CD4-positive, alpha-beta T cell treated with Interleukin-15 for 4 hours (primary cell): ENCODE results near the gene MGAT4A.

Source experiments
- DNase-seq: peaks from one replicate; pipeline ENCODE4 v3.0.0-alpha.2; 2020; ENCODE audit warnings: low spot score

Gene MGAT4A

DNA sequence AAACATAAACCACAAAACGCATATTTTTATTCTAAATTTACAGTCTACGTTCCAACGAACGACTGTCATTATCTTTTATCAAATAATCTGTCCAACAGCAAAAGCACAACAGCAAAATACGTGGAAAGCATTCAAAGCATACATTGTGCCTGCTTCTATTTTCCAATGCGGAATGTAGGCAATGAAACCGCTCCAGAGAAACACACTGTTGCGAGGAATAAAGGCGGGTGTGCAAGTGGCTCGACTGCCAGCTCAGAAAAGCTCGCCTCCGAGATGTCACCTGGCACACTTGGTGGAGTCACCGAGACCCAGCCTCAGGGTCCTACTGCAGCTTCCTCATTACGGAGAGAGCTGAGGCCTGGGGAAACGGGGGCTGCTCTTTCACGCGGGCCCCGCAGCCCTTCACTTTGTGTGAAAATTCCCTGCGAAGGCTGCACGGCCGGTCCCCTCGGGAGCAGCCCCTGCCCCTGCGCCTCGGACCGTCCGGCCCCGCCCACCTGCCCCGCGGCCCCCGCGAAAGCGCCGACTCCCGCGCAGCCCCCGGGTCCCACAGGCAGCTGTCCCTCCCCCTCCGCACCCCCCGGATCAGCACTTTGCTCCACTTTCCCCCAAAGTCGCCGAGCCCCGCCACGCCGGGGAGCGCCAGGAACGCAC, 752 bp downstream of the MGAT4A start:
- DNase-seq: peak; percentile 63

DNA sequence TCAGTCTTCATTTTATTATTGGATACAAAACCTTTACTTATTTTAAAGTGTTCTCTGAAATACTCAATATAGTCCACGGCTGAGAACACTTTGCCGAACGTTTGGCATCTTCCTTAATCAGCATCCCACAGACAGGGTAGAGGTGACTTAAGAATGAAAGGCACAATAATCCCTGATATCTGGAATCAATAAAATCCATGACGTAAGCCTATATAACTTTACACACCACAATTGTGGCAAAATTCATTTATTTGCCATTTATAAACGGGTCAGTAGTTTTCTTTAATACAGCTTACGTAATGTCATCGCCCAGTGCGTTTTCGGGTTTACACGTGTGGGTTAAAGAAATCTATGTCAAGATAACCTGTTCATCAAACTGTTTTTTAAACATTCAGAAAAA, 1.3 kb downstream of the MGAT4A start:
- no peak for DNase-seq

DNA sequence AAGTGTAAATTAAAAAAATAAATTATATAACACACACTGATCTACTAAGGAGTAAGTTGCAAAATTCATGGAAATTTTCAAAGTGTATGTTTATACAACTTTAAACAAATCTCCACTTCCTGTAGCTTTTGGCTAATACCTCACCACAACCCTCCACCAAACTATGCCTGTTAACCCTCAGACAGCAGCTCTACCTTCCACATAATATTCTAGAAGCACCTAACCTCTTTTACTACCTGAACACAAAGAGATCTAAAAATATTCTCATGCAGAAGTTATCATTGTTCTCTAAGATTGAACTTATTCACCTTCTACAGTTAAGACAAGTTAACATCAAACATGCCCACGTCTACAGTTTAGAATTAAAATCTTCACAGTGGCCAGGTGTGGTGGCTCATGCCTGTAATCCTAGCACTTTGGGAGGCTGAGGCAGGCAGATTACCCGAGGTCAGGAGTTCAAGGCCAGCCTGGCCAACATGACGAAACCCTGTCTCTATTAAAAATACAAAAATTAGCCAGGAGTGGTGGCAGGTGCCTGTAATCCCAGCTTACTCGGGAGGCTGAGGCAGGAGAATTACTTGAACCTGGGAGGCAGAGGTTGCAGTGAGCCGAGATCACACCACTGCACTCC, 2.7 kb downstream of the MGAT4A start:
- peak; percentile 58 for DNase-seq

GRCh38 chr2:98727369-98728087, 3.4 kb downstream of the MGAT4A start:
- no peak for DNase-seq

- DNase-seq: no peak
Measured at GRCh38 chr2:98726735-98727368, 4.1 kb downstream of the MGAT4A start.

DNA sequence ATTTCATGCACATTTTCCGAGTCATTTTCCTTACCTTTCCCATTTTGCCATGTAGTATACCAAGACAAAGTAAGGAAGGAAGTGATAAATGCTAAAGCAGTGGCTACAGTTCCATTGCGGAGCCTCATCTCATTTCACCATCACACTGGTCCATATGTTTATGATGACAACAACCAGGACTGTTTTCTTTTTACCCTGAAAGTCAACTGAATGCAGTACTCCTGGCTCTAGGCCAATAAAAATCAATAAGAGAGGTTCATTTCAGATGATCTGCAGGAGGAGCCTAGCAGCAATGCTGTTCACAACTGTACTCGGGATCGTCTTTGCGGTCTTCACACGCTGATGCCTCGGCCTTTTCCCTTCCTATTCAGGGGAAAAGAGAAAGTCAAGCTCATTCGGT, 4.7 kb downstream of the MGAT4A start:
- DNase-seq: no peak

DNA sequence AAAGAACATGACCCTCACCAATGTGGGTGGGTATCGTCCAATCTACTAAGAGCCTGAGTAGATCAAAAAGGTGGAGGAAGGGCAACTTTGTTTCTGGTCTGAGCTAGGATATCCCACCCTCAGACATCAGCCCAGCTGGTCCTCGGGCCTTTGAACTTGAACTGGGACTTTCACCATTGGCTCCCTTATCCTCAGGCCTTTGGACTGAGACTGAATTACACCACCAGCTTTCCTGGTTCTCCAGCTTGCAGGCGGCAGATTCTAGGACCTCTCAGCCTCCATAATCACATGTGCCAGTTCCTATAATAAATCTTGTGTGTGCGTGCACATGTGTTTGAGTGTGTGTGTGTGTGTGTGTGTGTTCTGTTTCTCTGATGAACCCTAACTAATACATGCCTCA, 10.6 kb downstream of the MGAT4A start:
- DNase-seq: no peak

GRCh38 chr2:98717621-98718020, 13.3 kb downstream of the MGAT4A start:
- no peak for DNase-seq

GRCh38 chr2:98716786-98717185, 14.1 kb downstream of the MGAT4A start:
- DNase-seq: no peak

- peak; percentile 28 for DNase-seq
Measured at GRCh38 chr2:98715812-98716451, 15.0 kb downstream of the MGAT4A start.

- DNase-seq: no peak
Measured at GRCh38 chr2:98713332-98714015, 17.5 kb downstream of the MGAT4A start.

DNA sequence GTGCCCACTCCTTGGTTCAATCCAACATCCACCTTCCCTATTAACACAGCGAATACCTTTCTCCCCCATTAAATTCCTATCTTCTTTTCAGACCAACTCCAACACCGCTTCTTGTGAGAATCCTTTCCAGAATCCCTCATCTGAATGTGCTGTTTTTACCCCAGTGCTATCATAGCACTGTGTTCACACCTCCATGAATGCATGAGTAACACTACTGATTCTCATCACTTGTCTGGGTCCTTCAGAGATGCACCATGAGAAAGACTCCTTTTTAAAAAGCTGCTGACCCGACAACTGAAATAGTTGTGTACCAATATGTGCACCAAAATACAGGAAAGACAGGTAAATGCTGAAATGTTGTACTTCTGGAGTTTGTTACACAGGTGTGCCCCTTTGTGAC, 18.8 kb downstream of the MGAT4A start:
- DNase-seq: no peak

GRCh38 chr2:98711506-98711905, 19.4 kb downstream of the MGAT4A start:
- no peak for DNase-seq

DNA sequence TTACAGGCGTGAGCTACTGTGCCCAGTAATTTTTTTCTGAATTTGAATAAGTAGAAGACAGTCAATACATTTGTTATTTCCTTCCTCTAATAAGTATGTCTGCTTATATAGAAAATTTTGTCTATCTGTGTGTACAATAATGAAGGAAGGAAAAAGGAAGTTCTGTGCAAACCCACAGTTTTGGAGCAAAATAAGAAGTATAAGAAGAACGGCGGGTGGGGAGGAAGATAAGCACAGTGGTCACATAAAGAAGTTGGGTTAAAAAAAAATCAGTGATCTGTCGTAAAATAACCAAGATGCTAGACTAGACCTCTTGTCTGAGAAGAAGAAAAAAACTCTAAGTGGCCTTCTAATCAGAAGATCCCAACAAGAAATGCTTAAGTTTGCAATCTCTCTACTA, 20.2 kb downstream of the MGAT4A start:
- no peak for DNase-seq

DNA sequence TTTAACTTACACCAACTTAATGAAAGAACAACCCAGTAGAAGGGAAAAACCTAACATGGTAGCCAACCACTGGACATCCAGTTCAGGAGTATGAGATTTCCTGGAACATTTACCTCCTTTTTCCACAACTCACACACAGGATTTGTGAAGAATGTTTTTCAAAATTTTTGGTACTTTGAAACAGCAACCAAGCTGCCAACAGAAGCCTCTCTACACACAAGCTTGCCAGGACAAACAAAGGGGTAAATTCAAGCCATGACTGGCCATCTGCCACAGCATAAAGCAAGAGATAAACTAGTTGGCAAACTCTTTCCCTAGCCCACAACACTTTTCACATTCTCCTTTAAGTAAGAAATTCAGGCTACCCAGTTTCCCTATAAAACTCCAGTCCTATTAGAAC, 21.4 kb downstream of the MGAT4A start:
- DNase-seq: no peak

GRCh38 chr2:98708396-98709186, 22.3 kb downstream of the MGAT4A start:
- no peak for DNase-seq

GRCh38 chr2:98706591-98706990, 24.3 kb downstream of the MGAT4A start:
- no peak for DNase-seq

GRCh38 chr2:98705333-98705617, 25.7 kb downstream of the MGAT4A start:
- no peak for DNase-seq

GRCh38 chr2:98704499-98705332, 26.2 kb downstream of the MGAT4A start:
- no peak for DNase-seq

DNA sequence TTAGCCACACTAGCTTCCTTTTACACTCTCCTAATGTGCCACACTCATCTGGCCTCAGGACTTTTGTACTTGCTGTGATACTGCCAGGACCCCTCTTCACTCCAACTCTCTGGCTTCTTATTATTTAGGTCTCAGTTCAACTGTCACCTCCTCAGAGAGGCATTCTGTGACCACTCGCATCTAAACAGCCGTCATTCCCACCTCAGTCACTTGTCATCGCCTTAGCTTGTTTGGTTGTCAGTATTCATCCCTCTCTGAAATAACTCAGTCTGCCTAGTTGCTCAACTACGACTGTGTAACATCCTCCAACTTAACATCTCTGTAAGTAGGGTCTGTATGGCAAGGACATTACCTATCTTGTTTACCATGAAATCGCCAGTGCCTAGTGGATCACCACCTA, 27.2 kb downstream of the MGAT4A start:
- no peak for DNase-seq
